Activated T-helper 1 cell treated with Interleukin-2 at 50 U/mL for 16 hours (primary cell): Measurements from ENCODE around the gene RYR2.

Experiments used
- DNase-seq: peaks from one replicate; pipeline ENCODE4 v3.0.0-alpha.2; 2020; ENCODE audit warnings: low read depth

Gene RYR2

DNA sequence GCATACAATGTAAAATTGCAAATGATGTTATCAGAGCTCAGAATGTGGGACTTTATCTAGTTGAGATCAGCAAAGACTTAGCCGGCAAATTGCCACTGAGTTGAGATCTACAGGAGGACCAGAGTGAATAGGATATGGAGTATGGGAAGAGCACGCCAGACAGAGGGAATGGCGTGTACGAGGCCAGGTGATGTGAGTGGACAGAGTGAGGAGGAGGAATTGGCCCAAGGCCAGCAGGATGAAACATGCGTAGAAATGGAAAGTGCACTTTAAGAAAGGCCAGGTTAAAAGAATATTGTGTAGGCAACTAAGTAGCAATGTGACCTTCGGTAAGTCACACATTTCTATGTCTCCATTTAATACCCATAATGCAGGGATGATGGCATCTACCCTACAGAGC lies 637.7 kb downstream of the RYR2 start:
- DNase-seq: no peak

DNA sequence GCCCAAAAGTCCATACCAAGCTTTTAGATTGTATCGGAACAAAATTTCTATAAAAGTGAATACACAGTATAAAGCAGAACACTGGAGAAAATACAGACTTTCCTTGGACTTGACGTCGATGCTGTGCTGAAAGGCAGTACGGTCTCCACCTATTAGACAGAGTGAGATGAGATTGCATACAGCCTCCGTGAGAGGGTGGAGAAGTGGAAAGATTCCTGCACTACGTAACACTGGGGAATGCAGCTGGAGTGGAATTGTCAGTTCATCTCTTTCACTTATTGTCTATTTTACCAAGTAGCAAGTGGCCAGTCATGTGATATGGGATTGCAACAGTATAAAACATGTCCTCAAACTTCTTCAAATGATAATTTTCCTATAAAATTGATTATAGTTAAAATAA lies 639.2 kb downstream of the RYR2 start:
- no peak for DNase-seq

DNA sequence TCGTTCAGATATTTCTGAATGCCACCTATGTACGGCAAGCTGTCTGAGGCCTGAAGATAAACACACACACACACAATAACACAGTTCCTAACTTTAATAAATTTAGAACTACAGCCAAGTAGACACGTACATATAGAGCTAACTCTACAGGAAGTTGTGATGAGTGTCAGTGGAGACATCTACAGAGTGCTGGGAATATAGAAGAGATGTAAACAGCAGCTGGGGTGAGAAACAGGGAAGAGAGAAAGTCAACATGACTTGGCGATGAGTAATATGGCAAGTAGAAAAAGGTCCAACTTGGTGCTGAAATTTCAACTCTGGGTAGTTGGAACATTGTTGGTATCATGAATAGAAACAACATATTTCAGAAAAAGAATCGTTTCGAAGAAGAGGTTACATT lies 642.3 kb downstream of the RYR2 start:
- DNase-seq: no peak

DNA sequence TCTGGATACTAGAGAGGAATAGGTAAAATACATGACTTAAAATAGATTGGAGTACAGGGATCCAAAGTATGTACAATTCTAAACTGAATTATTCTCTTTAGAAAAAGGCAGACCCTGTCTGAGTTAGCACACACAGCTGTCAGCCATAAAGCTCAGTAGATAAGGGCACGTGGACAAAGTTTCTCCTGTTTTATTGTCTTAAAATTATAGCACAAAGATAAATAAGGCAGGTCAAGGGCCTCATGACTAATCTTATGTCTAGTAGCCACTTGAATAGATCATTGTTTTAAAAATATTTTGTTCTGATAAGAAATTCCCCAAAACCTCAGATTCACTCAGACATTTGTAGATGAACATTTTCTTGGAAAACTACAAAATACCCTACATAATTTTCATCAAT lies 643.6 kb downstream of the RYR2 start:
- no peak for DNase-seq

DNA sequence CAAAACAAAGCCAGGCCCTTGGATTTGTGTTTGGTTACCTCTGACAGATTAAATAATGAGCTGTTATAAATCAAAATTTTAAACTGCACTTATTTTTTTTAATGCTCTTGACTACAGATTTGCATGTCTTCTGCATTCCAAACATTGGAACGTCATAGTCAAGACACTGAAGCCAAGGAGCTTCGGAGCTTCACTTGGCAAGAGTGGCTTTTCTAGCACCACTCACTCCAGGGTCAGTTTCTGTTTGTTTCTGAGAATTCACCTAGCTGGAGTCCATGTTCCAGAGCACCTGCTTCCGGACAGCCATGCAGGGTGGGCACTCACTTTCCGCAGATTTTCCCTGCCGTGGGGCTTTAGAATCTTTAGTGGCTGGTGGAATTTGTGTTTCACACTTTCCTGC lies 645.8 kb downstream of the RYR2 start:
- no peak for DNase-seq

DNA sequence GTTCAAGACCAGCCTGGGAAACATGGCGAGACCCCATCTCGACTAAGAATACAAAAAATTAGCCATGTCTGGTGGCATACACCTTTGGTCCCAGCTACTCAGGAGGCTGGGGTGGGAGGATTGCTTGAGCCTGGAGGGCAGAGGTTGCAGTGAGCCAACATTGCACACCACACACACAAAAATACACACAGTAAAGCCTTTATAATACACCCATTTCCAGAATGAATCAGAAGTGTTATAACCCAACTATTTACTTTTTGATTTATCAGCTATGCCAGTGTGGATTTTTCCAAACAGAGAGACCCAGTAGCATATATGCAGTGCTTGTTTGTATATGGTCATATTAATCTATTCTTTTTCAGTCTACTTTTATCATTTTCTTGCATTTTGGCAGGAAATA lies 648.7 kb downstream of the RYR2 start:
- no peak for DNase-seq

DNA sequence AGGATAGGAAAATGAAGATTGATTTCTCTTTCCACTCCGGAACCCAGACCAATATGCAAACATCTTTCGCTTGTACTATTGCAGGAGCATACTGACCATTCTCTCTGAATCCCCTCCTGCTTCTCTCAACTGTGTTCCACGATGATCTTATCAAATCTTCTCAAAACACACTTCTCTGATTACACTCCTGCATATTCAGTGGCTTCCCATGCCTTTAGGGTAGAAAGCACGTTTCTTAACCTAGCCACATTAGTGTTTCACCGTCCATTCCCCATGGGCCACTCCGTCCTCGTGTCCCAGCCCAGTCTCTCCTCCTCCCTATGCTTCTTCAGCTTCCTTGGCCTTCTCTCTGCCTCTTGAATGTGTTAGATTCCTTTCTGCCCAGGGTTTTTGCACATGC lies 650.3 kb downstream of the RYR2 start:
- DNase-seq: no peak

DNA sequence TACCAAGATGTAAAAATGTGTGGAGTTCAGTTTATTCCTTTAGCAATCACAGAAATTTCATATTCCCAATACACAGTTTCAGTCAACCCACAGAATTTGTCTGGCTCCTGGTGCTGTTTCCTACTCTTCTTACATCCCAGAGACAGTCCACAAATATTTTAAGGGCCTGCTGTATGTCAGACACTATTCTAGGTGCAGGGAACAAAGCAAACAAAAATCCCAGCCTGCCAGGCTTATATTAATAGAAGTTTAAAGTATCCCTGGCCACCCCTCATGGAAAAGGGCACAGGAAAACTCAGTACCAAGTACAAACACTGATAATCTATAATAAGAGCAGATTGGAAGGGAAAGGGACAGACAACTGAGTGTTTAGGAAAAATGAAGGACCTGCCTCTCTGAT lies 653.9 kb downstream of the RYR2 start:
- no peak for DNase-seq

DNA sequence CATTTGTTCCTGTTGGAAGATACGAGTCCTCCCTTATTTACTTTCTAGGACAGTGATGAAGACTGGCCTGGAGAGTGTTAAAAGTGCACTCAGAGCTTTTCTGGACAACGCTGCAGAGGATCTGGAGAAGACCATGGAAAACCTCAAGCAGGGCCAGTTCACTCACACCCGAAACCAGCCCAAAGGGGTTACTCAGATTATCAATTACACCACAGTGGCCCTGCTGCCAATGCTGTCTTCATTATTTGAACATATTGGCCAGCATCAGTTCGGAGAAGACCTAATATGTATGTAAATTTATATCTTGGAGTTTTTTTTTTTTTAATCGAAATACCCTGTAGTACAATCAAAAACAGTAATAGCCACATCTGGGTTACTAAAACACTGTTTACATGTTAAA lies 658.2 kb downstream of the RYR2 start:
- DNase-seq: no peak

DNA sequence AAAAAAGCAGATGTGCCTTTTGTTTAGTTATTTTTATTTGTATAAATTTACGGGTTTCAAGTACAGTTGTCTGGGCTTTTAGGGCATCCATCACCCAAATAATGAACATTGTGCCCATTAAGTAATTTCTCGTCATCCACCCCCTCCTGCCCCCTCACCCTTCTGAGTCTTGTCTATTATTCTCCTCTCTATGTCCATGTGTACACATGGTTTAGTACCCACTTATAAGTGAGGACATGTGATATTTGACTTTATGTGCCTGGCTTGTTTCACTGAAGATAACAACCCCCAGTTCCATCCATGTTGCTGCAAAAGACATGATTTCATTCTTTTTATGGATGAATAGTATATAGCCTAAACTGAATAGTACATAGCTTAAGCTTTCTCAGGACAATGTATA lies 659.5 kb downstream of the RYR2 start:
- DNase-seq: no peak

DNA sequence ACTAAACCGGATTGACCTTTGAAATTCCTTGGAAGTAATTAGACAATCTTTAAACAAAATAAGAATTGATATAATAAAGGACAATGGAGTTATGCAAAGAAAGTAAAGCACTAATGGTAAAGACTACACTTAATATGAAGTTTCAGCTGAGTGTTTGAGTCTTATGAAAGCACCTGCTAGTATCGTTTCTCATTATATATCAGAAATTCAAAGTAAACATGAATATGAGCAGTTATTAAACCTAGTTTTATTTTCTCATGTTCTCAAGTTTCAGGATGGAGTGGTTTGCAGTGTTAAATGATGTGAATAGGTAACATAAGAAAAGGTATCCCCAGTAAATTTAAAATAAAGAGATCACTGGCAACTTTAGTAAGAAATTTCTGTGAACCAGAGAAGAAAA lies 660.2 kb downstream of the RYR2 start:
- no peak for DNase-seq

DNA sequence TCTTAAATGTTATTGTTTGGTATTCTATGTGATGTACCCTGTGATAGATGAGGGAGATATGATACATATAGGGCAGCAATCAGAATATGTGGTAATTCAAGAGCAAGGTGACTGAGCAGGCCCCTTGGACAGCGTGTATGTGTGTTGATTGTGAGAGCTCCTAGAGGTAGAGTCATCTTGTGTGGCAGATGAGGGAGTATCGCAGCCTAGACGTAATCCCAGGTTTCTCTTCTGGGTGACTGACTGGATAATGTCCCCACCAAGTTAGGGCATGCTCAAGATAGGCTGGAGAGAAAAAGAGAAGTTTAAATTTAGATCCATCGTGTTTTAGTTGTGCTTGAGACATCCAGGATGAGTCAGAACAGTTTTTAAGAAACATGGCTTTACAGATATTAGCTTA lies 663.5 kb downstream of the RYR2 start:
- no peak for DNase-seq

DNA sequence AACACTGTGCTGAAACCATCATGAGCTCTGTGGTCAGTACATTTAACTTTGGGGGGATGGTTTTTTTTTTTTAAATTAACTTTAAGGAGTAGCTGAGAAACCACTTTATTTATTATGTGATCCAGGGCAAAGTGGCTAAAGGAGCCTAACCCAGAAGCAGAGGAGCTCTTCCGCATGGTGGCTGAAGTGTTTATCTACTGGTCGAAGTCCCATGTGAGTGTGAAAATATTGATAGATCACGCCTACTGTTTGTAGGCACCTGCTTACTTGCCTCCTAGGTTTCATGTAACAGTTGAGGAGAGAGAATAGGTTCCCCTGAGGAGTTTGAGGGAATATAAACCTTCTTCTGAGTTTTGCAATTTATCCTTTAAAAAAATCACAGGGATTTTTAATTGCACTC lies 667.4 kb downstream of the RYR2 start:
- DNase-seq: no peak

DNA sequence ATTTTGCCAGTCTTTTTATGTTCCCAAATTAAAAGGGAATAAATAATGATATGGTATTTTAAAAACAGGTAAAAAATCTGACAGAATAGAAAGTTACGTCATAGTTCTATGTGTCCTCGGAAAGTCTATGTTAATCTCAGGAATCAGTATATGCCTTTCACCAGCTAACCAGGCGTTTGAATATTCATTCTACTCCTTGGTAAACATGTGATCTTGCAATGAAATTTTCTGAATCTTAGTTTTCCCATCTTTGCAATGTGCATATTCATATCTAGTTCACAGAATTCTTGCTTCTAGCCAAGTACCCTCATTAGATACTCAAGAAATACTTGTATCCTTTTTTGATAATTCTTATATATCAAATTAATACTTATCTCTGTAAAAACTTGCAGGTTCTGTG lies 669.3 kb downstream of the RYR2 start:
- DNase-seq: no peak

DNA sequence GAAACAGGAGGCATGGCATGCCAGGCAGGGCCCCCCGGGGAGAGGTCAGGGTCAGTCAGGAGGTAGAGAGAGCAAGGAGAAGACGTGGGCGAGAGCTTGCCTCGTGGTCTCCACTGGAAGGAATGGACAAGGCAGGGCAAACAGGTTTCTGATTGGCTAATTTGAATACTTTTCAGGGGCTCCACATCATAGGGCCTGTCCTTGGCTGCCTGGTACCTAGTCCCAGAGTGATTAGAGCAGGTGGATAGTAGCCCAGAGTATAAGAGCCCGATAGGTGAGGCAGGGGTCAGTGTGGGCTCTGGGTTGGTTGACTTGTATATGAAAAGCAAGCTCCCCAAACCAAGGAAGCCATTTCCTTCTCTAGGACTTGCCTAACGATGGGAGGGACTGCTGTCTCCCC lies 670.1 kb downstream of the RYR2 start:
- DNase-seq: no peak

DNA sequence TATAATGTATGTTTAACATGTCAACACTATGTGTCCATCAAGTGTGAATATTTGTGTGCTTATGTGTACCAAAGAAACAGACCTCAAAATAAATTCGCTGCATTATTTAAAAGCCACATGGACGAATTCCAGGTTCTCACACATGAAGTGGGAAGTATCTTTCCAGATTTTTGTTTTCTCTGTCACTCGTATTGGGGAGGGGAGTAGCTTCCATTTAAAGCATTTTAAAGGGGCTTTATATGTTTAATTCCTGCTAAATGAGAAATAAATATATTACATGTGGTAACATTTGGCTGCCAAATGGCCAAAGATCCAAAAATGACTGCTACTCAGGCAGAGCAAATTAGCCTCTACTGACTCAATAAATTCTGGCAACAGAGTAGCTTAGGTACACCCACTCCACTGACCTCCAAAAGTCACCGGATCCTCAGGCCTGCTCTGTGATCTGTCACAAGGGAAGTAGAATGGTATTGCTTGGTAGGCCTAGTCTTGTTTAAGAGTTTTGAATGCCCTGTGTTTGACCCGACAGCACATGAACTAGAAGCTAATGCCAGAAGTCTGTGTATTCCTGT lies 670.7 kb downstream of the RYR2 start:
- no peak for DNase-seq

DNA sequence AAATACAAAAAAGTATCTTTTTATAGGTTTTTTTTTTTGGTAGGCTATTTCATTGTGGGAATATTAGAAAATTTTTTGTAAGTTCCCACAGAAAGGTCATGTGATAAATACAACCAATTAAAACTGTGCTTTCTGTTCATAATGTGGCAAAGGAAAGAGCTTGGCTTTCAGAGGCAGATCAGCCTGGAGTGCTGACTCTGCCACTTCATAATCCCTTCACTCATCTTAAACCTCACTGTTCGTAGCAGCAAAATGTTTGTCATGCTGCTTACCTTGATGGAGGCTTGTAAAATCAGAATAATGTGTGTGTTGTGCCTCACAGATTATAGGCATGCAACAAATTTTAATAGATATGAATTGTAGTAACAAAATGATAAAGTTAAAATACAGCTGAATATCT lies 671.9 kb downstream of the RYR2 start:
- DNase-seq: no peak

DNA sequence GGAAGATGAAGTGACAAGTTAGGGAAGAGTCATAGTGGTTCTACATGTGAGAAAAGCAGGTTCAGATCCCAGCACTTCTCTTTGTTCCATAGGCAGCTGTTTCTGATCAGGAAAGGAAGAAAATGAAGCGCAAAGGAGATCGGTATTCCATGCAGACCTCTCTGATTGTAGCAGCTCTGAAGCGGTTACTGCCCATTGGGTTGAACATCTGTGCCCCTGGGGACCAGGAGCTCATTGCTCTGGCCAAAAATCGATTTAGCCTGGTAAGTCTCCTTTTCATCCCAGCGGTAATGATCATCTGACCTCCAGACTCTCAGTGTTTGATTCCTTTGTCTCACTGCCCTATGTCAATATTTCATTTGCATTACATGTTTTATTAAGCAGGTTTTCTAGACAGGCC lies 675.1 kb downstream of the RYR2 start:
- DNase-seq: no peak

DNA sequence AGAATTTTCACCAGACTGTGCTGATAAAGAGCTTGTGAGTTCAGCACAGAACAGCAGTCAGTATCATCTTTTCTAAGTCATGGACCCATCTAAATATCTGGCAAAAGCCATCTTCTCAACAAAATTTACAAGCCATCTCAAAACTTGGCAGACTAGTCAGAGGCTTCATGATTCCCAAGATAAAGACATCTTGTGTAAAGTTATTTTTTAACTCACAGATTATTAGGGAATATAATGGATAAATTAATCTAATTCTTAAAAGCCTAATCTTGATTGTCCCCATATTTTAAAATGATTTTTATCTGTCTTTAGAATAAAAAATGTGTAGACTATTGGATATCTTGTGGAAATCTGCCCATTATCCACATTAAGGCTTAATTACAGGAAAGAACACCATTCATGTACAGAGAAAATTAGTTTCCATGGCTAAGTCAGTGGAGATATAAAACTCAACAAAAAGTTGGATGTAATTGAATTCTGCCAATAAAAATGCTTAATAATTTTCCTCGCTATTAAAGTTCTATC lies 688.9 kb downstream of the RYR2 start:
- DNase-seq: no peak

DNA sequence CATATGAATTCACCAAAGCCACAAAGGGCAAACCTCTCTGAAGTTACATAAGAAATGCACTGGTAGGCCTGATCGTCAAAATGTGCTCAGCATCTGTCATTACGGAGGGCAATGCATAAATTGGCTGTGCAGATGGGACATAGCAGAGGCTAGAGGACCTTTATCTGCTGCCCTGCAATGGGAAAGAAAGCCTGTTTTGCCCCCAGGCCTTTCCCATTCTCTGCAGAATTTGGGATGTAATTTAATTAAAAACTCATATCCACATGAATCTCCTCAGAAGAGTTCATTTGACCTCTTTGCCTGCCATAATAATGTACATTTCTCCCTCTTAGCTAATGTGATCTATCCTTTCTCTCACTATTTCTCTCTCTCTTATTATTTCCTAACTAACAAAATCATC lies 690.7 kb downstream of the RYR2 start:
- DNase-seq: no peak

DNA sequence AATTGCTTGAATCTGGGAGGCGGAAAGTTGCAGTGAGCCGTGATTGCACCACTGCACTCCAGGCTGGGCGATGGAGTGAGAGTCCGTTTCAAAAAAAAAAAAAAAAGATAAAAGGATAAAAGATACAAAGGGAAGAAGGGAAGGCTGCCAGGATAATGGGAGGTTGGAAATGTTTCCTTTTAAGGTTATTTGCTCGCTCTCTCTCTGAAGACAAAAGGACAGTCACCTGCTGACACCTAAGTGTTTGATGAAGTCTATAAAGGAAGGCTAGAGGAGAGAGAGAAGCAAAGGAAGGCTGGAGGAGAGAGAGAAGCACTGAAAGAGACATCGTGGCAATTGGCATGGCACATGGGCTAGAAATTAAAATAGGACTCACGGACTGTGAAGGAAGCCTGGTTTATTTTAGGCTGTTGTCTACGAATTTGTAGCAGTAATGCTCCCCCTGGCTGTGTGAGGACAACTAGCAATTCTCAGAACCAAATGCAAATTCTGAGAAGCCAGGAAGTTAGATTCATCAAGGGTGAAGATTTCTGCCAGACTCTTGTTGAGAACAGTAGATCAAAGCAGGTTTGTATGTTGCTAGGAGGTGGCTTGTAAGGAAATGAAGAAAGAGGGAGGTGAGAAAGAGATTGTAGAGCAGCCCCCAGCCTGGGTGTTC lies 694.5 kb downstream of the RYR2 start:
- no peak for DNase-seq

DNA sequence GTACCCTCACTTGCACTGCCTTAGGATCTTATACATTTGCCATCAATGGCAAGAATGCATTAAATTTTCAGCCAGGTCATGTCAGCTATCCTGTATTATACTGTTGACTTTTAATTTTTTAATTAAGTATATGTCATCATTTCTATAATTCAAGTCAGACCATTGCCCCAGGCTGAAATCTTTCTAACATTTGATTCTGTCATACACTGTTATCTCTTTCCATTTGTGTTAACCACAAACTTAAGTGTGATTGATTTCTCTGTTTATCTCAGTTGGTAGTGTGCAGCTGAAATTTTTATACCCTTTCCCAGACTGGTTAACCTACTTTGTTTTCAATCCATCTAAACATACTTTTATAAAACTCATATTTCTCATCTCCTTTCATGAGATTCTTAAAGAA lies 695.5 kb downstream of the RYR2 start:
- no peak for DNase-seq

DNA sequence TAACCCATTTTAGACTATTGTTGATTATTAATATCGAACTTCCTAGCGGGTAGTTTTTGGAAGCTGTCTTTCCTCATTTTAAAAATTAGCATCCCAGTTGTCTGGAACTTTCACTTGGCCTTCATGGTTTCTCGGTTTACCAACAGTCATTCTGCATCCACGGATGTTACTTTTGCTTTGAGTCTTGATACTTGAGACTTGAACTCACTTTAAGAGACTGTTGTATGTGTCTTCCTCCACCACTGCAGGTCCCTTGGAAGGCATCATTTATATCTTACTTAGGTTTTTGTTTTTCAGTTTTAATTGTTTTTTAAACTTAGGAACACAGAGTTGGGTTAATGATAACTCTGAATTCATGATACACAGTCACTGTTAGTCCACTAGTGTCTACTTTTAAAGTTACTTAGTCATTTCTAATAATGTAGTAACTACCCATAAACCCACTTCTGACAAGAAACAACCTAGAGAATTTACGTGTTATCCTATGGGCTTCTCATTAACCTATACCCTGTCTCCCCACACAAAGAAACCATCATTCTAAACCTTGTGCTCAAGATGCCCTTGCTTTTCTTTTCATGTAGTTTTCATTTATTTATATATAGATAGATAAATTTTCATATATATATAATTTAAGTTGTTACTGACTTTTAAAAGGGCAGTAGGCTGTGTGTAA lies 696.1 kb downstream of the RYR2 start:
- DNase-seq: no peak

DNA sequence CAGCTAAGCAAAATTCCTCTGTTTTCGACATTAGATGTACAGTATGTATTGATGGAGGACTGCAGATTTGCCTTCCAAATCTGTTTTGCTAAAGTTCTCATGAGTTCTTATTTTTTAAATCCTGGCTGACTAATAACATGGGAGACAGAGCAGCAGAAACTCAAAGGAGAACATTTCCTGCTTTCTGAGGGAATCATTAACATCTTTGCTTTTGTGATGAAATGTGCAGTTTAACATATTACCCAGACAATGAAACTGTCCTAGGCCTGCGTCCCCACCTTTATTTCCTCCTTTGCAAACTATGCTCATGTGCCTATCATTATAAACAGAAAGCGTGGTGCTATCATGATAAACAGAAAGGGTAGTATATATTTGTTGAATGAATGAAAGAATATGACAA lies 698.9 kb downstream of the RYR2 start:
- DNase-seq: no peak
